LNCaP clone FGC (cell line): ENCODE results near the gene COL25A1.

Experiments used
- DNase-seq: peaks from one replicate; pipeline ENCODE4 v3.0.0-alpha.2; 2011; ENCODE audit warnings: low read depth
- H3K4me3 ChIP-seq: 2 replicates; pipeline ENCODE4 v1.5.1; 2011; ENCODE audit warnings: mild to moderate bottlenecking, low read depth, low read length, control low read depth
- TF ChIP-seq, protein P1 (sequence below): IDR thresholded peaks from 2 replicates; pipeline ENCODE4 v1.5.1; 2012; ENCODE audit warnings: mild to moderate bottlenecking; ENCODE audit not compliant: control insufficient read depth, insufficient read depth; ENCODE audit errors: extremely low read depth

Gene COL25A1

DNA sequence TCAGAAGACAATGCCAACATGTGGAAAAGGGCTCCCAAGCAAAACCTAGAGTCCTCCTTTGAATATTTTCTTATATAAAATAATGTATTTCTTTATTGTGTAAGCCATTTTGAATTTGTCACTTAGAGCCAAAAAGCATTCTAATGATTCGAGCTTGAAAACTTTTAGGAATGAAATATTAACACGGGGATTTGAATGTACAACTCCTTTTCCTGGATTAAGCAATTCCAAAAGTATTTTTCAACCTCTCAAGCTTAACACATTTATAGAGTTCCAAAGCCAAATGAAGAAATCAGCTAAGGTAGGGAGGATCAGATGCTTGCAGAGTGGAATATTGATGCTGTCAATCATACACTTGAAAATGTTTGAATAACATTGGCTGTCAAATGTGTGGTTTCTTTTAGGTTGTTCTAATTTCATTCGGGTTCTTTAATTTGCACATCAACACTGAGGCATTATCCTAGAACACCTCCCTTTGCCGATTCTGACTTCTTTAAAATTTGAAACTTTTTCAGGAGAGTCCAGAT lies 472.4 kb downstream of the COL25A1 start:
- TF ChIP-seq, protein P1, sequence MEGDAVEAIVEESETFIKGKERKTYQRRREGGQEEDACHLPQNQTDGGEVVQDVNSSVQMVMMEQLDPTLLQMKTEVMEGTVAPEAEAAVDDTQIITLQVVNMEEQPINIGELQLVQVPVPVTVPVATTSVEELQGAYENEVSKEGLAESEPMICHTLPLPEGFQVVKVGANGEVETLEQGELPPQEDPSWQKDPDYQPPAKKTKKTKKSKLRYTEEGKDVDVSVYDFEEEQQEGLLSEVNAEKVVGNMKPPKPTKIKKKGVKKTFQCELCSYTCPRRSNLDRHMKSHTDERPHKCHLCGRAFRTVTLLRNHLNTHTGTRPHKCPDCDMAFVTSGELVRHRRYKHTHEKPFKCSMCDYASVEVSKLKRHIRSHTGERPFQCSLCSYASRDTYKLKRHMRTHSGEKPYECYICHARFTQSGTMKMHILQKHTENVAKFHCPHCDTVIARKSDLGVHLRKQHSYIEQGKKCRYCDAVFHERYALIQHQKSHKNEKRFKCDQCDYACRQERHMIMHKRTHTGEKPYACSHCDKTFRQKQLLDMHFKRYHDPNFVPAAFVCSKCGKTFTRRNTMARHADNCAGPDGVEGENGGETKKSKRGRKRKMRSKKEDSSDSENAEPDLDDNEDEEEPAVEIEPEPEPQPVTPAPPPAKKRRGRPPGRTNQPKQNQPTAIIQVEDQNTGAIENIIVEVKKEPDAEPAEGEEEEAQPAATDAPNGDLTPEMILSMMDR = no peak
- no peak overlapping the region for H3K4me3 ChIP-seq
- DNase-seq = no peak

DNA sequence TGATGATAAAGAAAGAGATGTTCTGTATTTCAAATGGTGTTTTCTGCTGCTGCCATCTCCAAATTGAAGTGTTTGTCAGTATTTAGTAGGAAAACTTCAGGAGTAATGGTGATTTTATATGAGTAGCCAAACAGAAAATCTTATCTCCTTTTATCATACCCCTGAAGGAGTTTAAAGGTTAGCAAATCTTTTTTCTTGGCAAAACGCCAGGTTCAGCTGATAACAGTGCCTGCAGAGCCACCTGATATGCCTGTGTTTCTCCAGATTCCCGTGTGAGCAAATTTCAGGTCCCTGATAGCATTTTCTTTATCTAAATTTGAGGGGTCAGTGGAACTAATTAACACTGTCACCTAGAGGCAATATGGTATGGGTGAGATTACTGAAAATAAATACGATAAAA lies 473.8 kb downstream of the COL25A1 start:
- TF ChIP-seq, protein P1 = no peak
- DNase-seq = no peak
- no peak overlapping the region for H3K4me3 ChIP-seq

DNA sequence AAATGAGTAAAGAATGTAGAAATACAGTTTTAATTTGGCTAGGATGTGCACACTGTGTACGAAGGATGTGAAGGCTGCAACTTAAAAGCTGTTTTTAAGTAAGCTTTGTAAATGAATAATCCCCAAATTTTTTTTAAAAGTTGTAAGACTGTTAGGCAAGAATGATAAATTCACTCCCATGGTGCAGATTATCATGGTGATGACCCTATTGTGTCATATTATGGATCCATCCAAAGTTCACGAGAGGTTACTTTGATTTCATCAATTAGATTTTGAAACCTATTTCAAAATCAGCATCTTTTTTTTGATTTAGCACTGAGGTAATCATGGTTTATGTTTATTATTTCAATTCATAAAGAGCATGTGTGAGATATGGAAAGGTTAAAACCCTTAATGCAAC lies 476.7 kb downstream of the COL25A1 start:
- H3K4me3 ChIP-seq = no peak overlapping the region
- DNase-seq = no peak
- TF ChIP-seq, protein P1 = no peak

DNA sequence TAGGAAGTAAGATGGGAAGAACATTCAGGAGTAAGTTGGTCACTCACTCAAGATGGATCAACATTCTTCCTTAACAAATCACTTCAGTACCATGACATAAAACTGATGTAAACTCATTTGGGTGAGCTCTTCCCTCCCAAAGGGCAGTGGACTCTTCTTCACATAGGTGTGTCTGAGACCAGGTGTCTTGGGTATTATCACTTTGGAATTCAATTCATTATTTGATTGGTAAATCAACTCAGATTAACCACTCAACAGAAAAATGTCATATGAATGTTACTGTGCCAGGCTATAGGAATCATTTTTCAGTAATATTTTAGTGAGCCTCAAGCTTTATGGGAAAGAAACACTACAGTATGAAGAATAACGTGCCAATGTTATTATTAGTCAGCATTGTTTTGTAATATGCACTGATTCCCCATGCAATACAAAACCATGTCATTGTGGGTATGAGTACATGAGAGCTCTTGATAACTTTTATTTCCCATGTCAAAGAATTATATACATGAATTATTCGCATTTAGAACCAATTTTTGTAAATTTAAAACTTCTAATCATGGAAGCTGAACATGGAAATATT lies 481.0 kb downstream of the COL25A1 start:
- H3K4me3 ChIP-seq = no peak overlapping the region
- DNase-seq = no peak
- TF ChIP-seq, protein P1 = no peak

DNA sequence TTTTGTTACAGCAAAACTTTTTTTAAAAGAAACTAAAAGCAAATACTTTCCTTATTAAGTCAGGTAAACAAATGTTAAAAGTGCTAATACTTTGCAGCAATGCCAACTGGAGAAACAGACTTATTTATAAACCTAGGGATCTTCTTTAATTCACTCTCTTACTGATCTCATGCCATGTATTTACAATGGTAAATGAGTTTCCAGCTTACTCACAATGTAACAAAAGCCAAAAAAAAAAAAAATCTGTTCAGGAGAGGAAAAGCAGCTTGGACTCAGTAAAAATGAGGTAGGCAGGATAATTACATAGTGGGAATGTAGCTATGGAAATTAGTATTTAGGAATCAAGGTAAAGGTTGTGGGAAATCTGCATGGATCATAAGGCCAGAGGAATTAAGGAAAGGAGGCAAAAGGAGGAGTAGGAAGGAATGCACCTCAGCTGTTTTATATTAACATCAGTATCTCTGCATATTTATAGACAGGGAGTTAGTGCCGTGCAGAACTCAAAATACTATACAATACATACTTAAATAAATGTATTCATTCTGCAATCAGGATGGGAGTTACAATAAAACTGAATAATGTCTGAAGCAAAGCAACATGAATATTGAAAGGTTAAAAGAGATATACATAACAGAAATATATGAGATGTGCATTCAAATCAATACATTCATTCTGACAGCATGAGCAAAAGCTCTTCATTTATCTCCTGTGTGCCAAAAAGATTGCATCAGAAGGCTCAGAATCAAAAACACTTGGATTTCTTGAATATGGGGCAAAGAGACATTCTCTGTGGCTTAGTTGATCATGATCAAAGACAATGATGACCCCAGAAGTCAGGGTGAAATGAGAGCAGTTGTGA lies 481.7 kb downstream of the COL25A1 start:
- no peak for DNase-seq
- H3K4me3 ChIP-seq = no peak overlapping the region
- TF ChIP-seq, protein P1 = no peak

DNA sequence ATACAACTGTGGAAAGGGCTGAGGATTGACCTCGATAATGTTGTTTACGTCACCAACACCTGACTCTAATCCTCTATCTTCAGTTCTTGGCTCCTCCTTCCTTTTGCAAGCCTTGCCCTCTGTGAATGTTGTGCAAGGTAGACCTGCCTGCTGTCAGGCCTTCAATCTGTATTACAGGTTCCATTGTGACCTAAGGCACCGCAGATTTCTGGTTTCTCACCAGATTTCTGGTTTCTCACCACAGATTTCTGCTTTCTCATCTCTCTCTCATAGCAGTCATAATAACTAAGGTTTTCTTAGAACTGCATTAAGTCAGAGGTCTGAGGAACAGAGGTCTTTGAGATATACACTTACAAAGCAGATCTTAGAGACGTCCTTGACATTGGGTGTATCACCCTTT lies 488.1 kb downstream of the COL25A1 start:
- TF ChIP-seq, protein P1 = no peak
- no peak for DNase-seq
- H3K4me3 ChIP-seq = no peak overlapping the region
